ENCODE measurements around the gene PTPRR. TPM values are rescaled to one million over a fixed set of nuclear protein-coding genes. Genes with fewer than 3 reads are reported as not detected.

The PTPRR gene
- total and polyA plus RNA-seq, 12 donors: 0.11 to 3.7 (median 0.56) TPM; not detected in 1

DNA sequence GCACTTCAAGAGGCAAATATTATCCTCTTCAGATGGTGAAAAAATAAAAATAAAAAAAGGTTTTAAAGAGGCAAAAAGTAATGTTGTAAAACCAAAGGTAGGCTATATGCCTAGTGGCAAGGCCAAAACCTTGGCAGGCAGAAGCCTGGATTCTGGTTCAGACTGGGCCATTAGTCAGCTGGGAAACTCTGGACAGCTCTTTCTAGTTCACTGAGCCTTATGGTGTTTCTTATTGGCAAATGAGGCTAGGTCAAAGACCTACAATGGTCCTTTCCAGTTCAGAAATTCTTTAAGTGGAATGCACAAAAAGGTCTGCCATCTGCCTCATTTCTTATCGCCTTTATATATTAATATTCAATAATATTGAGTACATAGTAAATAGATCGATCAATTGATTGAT is 327.9 kb downstream of the PTPRR start:
- Histone ChIP-seq H3K36me3 (replicated peaks in 1 of 2) (no peaks in the 10 kb centered on the region), H3K9me3 (replicated peaks in 1 of 3) (no peaks in the 10 kb centered on the region), H3K4me3 (no peak overlapping the region), H3K4me1 (replicated peaks in 1 of 2) (no peaks in the 10 kb centered on the region), H3K27ac (no peak overlapping the region), H3K27me3 (no peaks in the 10 kb centered on the region)
- intact Hi-C loops (cut with DNase I): loop anchor here (5.0 to 10.0 kb wide), 2 partner anchors 122 to 130 kb away; no protein-coding TSS in a partner anchor
- no peak for DNase-seq
- no peak for TF ChIP-seq POLR2A (IDR thresholded peaks at IDR 0.05)
- TF ChIP-seq, protein P1, sequence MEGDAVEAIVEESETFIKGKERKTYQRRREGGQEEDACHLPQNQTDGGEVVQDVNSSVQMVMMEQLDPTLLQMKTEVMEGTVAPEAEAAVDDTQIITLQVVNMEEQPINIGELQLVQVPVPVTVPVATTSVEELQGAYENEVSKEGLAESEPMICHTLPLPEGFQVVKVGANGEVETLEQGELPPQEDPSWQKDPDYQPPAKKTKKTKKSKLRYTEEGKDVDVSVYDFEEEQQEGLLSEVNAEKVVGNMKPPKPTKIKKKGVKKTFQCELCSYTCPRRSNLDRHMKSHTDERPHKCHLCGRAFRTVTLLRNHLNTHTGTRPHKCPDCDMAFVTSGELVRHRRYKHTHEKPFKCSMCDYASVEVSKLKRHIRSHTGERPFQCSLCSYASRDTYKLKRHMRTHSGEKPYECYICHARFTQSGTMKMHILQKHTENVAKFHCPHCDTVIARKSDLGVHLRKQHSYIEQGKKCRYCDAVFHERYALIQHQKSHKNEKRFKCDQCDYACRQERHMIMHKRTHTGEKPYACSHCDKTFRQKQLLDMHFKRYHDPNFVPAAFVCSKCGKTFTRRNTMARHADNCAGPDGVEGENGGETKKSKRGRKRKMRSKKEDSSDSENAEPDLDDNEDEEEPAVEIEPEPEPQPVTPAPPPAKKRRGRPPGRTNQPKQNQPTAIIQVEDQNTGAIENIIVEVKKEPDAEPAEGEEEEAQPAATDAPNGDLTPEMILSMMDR (IDR thresholded peaks at IDR 0.05): no peak
- 93 to 95% (median 95%) methylated on average over 2 of the region's 2 CpGs for WGBS, 4 donors

DNA sequence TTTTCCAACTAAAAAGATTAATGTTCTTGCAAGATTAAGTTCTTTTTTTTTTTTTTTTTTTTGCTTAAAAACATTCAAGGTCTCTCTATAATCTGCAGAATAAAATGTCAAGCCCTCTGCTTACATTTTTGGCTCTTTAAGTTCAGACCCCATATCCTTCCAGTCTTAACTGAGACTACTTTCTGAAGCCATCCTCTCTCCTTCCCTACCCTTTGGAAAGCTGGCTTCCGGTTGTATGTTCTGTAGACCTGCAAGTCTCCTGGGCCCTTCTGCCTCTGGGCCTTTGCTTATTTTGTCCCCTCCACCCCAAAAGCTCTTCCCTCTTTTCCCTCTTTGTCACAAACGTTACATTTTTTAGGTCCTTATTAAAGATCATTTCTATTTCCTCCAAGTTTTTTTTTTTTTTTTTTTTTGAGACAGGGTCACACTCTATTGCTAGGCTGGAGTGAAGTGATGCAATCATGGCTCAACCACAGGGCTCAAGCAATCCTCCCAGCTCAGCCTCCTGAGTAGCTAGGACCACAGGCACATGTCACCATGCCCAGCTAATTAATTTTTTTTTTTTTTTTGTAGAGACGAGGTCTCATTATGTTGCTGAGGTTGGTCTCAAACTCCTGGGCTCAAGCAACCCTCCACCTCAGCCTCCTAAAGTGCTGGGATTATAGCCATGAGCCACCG is 329.9 kb downstream of the PTPRR start:
- Histone ChIP-seq H3K27ac (no peak overlapping the region), H3K4me1 (replicated peaks in 1 of 2) (no peaks in the 10 kb centered on the region), H3K27me3 (no peaks in the 10 kb centered on the region), H3K4me3 (no peak overlapping the region), H3K9me3 (replicated peaks in 1 of 3) (no peaks in the 10 kb centered on the region), H3K36me3 (replicated peaks in 1 of 2) (no peaks in the 10 kb centered on the region)
- TF ChIP-seq, protein P1 (IDR thresholded peaks at IDR 0.05): no peak
- no peak for TF ChIP-seq POLR2A (IDR thresholded peaks at IDR 0.05)
- intact Hi-C loops (cut with DNase I): loop anchor here (5.0 to 10.0 kb wide), 2 partner anchors 124 to 132 kb away; no protein-coding TSS in a partner anchor
- DNase-seq: no peak
- WGBS, 4 donors: 68 to 78% (median 71%) methylated on average over 4 of the region's 4 CpGs

DNA sequence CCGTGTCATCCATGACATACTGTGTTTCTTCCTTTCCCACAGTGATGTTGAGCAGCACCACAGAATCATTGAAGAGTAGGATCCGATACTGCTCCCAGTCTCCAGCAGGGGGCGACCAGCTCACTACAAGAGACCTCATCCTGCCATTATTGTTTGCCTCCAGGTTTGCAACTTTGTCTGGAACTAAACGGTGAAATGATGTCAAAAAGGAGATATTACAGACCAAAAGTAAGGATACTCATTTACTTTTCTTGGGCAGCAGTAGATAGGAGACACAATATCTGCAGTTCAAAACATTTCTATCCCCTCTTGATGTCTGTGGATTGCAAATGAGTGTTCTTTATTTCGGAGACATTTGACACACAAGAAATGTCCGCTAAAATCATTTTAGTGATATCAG is 330.5 kb downstream of the PTPRR start:
- H3K36me3 ChIP-seq (replicated peaks in 1 of 2): no peaks in the 10 kb centered on the region
- H3K27me3 ChIP-seq: no peaks in the 10 kb centered on the region
- H3K4me3 ChIP-seq: no peak overlapping the region
- intact Hi-C loops (cut with DNase I): loop anchor here (5.0 to 10.0 kb wide), 2 partner anchors 125 to 132 kb away; no protein-coding TSS in a partner anchor
- no peak overlapping the region for H3K27ac ChIP-seq
- WGBS, 4 donors: 14 to 29% (median 19%) methylated on average over 5 to 6 of the region's 6 CpGs
- no peak for TF ChIP-seq POLR2A (IDR thresholded peaks at IDR 0.05)
- TF ChIP-seq, protein P1 (IDR thresholded peaks at IDR 0.05): peak; percentile 81 to 88 (median 86)
- no peaks in the 10 kb centered on the region for H3K9me3 ChIP-seq (replicated peaks in 1 of 3)
- H3K4me1 ChIP-seq (replicated peaks in 1 of 2): no peaks in the 10 kb centered on the region
- DNase-seq: peak; percentile 68 to 93 (median 84)

Small RNAs within 50 kb of the gene (small RNA-seq; reads per million reads assigned to genes)
- gene RF00019: 0 reads per million in 2 donors

Other genes with a start within 250 kb of the PTPRR start
- gene TSPAN8, start 237.3 kb upstream of the PTPRR start, total RNA-seq: 10 to 100 TPM in 3 of 9 donors, 1 to 10 TPM in 6; 1.1 to 11.6 (median 3.1) TPM
- gene TSPAN8, start 237.3 kb upstream of the PTPRR start, polyA plus RNA-seq: 1 to 10 TPM in 2 of 3 donors, under 1 TPM in 1; 0.90 to 7.0 (median 4.3) TPM

Data from adrenal gland (tissue), 12 donors.